Effector memory CD4-positive, alpha-beta T cell (primary cell): Measurements from ENCODE around the gene SLC6A17.

Source experiments
- DNase-seq, 3 donors: peaks; one replicate each; pipeline ENCODE4 v3.0.0-alpha.2; 2020
- H3K27ac ChIP-seq: 2 replicates; pipeline ENCODE4 v1.7.0; 2013; ENCODE audit warnings: mild to moderate bottlenecking, low read length, moderate library complexity; ENCODE audit not compliant: insufficient read depth, poor library complexity, severe bottlenecking
- H3K27me3 ChIP-seq: replicated peaks from 2 replicates; pipeline ENCODE4 v1.7.0; 2013; ENCODE audit warnings: mild to moderate bottlenecking, low read length; ENCODE audit not compliant: insufficient read depth, control insufficient read depth, poor library complexity, severe bottlenecking
- H3K36me3 ChIP-seq: 2 replicates; pipeline ENCODE4 v1.7.0; 2013; ENCODE audit warnings: mild to moderate bottlenecking, low read length, moderate library complexity; ENCODE audit not compliant: control insufficient read depth, insufficient read depth
- H3K4me1 ChIP-seq: 2 replicates; pipeline ENCODE4 v1.7.0; 2013; ENCODE audit warnings: low read length, mild to moderate bottlenecking; ENCODE audit not compliant: control insufficient read depth, insufficient read depth, poor library complexity, severe bottlenecking
- H3K4me3 ChIP-seq: 2 replicates; pipeline ENCODE4 v1.7.0; 2013; ENCODE audit warnings: low read length, low read depth, mild to moderate bottlenecking; ENCODE audit not compliant: insufficient read depth, poor library complexity, severe bottlenecking
- H3K9me3 ChIP-seq: 2 replicates; pipeline ENCODE4 v1.7.0; 2013; ENCODE audit warnings: mild to moderate bottlenecking, low read length, moderate library complexity; ENCODE audit not compliant: control insufficient read depth

SLC6A17 gene

DNA sequence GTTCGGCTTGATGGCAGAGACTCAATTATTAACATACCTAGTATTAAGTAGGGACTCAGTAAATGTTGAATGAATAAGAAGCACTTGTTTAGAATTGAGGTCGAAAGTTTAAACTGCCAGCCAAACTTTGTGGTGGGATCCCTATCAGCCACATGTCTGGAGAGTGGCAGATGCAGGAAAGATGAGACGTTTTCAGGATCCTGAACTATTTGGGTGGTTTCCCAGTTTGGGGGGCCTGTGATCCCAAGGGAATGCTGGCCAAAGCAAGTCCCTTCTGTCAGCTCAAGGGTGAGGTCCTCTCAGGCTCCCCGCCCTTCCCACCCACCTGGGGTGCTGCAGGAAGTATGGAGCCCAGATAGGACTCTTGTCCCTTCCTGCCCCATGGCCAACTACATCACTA lies 98.5 kb downstream of the SLC6A17 start:
- H3K27me3 ChIP-seq = no peaks in the 10 kb centered on the region
- H3K27ac ChIP-seq = no peak overlapping the region
- H3K4me1 ChIP-seq = no peaks in the 10 kb centered on the region
- no peak for DNase-seq
- H3K36me3 ChIP-seq = no peaks in the 10 kb centered on the region
- H3K4me3 ChIP-seq = no peak overlapping the region
- H3K9me3 ChIP-seq = no peaks in the 10 kb centered on the region

DNA sequence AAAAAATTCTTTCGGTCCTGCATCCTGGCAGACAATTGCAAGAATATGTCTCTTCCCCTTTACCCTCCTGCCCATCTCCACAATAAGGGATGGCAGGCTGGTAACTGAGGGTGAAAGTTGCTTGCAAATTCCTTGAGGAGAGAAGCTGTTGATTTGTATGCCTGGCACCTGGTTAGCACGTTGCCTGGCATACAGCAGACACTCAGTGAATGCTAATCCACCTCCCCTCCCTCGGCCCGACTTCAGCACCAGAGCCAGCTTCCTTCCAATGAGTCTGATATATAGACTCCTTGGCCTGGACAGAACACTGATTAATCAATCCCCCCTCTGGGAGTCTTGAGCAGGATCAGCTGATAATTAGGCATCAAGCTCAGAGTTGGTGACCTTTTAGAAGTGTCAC lies 99.0 kb downstream of the SLC6A17 start:
- DNase-seq = no peak
- no peak overlapping the region for H3K4me3 ChIP-seq
- H3K27ac ChIP-seq = no peak overlapping the region
- no peaks in the 10 kb centered on the region for H3K36me3 ChIP-seq
- H3K9me3 ChIP-seq = no peaks in the 10 kb centered on the region
- no peaks in the 10 kb centered on the region for H3K4me1 ChIP-seq
- H3K27me3 ChIP-seq = no peaks in the 10 kb centered on the region

DNA sequence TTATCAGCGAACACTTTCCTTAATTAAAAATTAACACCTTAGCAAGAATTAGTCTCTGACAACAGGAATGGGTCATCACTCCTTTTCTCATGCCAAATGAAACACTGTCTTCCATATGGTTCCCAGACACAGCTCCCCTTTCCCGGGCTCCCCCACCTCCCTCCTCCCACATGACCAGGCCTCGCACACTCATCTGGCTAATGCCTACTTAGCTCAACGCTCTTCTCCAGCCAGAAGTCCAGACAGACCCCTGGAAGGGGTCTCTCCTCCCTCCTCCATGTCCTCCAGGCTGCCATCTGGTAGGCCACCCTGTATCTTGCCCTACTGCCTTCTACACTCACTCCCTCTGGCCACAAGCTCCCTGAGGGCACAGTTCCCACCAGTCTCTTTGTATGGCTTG lies 99.7 kb downstream of the SLC6A17 start:
- no peak for DNase-seq
- no peaks in the 10 kb centered on the region for H3K27me3 ChIP-seq
- H3K9me3 ChIP-seq = no peaks in the 10 kb centered on the region
- no peaks in the 10 kb centered on the region for H3K36me3 ChIP-seq
- no peak overlapping the region for H3K4me3 ChIP-seq
- H3K4me1 ChIP-seq = no peaks in the 10 kb centered on the region
- H3K27ac ChIP-seq = no peak overlapping the region

DNA sequence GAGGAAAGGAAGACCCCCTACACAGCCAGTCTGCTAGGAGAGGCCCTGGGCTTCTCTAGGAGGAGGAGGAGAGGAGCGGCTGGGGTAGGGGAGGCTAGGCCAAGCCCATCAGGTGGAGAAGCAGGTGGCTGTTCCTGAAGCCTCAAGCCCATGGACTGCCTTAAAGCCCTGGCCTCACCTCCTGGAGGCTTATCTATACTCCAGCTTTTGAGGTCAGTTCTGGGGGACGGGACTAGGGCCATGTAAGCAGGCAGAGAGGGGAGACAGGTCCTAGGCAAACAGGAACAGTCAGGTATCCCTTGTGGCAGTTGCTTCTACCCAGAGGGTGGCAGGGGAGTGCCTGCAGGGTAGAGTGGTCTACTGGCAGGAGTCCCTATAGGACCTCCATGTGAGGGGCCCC lies 100.5 kb downstream of the SLC6A17 start:
- Histone ChIP-seq H3K27ac (no peak overlapping the region), H3K4me3 (no peak overlapping the region), H3K4me1 (no peaks in the 10 kb centered on the region), H3K27me3 (no peaks in the 10 kb centered on the region), H3K9me3 (no peaks in the 10 kb centered on the region), H3K36me3 (no peaks in the 10 kb centered on the region)
- DNase-seq = no peak
